HG02885 (cell line): ENCODE data around the gene UBE2O.

Experiments used
- ATAC-seq: cut with Tn5 transposase; IDR thresholded peaks from one replicate; pipeline ENCODE4 v1.9.1; 2021; ENCODE audit warnings: mild to moderate bottlenecking; ENCODE audit not compliant: unreplicated experiment, poor library complexity

Gene UBE2O

GRCh38 chr17:76399175-76400172, 53.5 kb downstream of the UBE2O start:
- no peak for ATAC-seq

- ATAC-seq: no peak
These were observed 54.3 kb downstream of the UBE2O start for GRCh38 chr17:76398523-76399174.

GRCh38 chr17:76397687-76398522, 55.0 kb downstream of the UBE2O start:
- no peak for ATAC-seq

GRCh38 chr17:76397184-76397583, 55.8 kb downstream of the UBE2O start:
- no peak for ATAC-seq

- no peak for ATAC-seq
These were observed 57.0 kb downstream of the UBE2O start for GRCh38 chr17:76395980-76396379.

- no peak for ATAC-seq
These were observed 58.8 kb downstream of the UBE2O start for GRCh38 chr17:76394166-76394565.

- ATAC-seq: no peak
These were observed 61.7 kb downstream of the UBE2O start for GRCh38 chr17:76391200-76391715.

- ATAC-seq: no peak
These were observed 62.9 kb downstream of the UBE2O start for GRCh38 chr17:76390003-76390421.

GRCh38 chr17:76388966-76389888, 63.7 kb downstream of the UBE2O start:
- ATAC-seq: no peak

- no peak for ATAC-seq
These were observed 65.8 kb downstream of the UBE2O start for GRCh38 chr17:76386966-76387765.

- ATAC-seq: no peak
These were observed 66.8 kb downstream of the UBE2O start for GRCh38 chr17:76385892-76386786.

GRCh38 chr17:76384987-76385891, 67.7 kb downstream of the UBE2O start:
- ATAC-seq: no peak

GRCh38 chr17:76384222-76384986, 68.5 kb downstream of the UBE2O start, which contains the start of gene SPHK1:
TSS of gene SPHK1 (plus strand) at chr17:76384609. CDS start at chr17:76385645, 1,036 bp downstream.
- ATAC-seq: peak; percentile 67

- ATAC-seq: peak; percentile 6
These were observed 69.3 kb downstream of the UBE2O start for GRCh38 chr17:76383546-76384221.
